IMR-90 (cell line): ENCODE measurements around the gene CHD3.

Experiments
- BHLHE40 ChIP-seq: fragments of 150-350 bp; IDR thresholded peaks from 2 replicates; pipeline ENCODE4 v1.6.1; 2016; ENCODE audit warnings: mild to moderate bottlenecking, low read depth, low read length
- CEBPB ChIP-seq: IDR thresholded peaks from 2 replicates; pipeline ENCODE4 v1.6.1; 2012; ENCODE audit warnings: low read depth, low read length, improper control_type of control experiment
- FOS ChIP-seq: fragments of 150-350 bp; IDR thresholded peaks from 2 replicates; pipeline ENCODE4 v1.6.1; 2016; ENCODE audit warnings: low read depth, low read length
- MAFK ChIP-seq: IDR thresholded peaks from 2 replicates; pipeline ENCODE4 v1.6.1; 2012; ENCODE audit warnings: low read depth, low read length, improper control_type of control experiment
- MAZ ChIP-seq: IDR thresholded peaks from 2 replicates; pipeline ENCODE4 v1.6.1; 2012; ENCODE audit warnings: low read depth, mild to moderate bottlenecking, low read length, improper control_type of control experiment, moderate library complexity, borderline replicate concordance
- POLR2A ChIP-seq: IDR thresholded peaks from 2 replicates; pipeline ENCODE4 v1.6.1; 2012; ENCODE audit warnings: mild to moderate bottlenecking, low read depth, low read length
- RAD21 ChIP-seq: IDR thresholded peaks from 2 replicates; pipeline ENCODE4 v1.6.1; 2012; ENCODE audit warnings: low read length, improper control_type of control experiment
- RFX5 ChIP-seq: IDR thresholded peaks from 2 replicates; pipeline ENCODE4 v1.8.0; 2012; ENCODE audit warnings: low read depth, mild to moderate bottlenecking, low read length, moderate library complexity
- SMC3 ChIP-seq: fragments of 150-350 bp; IDR thresholded peaks from 2 replicates; pipeline ENCODE4 v1.6.1; 2016; ENCODE audit warnings: low read depth, mild to moderate bottlenecking, antibody characterized with exemption, low read length, moderate library complexity
- TF ChIP-seq, protein P1 (sequence below): conservative IDR thresholded peaks from 2 replicates; pipeline ENCODE4 v1.5.1; 2012; ENCODE audit warnings: mild to moderate bottlenecking, low read depth, low read length, improper control_type of control experiment
- TF ChIP-seq, protein P2 (sequence below): fragments of 150-350 bp; IDR thresholded peaks from 2 replicates; pipeline ENCODE4 v1.6.1; 2016; ENCODE audit warnings: low read depth, mild to moderate bottlenecking, low read length, moderate library complexity, borderline replicate concordance
- TF ChIP-seq, protein P3 (sequence below): fragments of 150-350 bp; IDR thresholded peaks from 2 replicates; pipeline ENCODE4 v1.6.1; 2017; ENCODE audit warnings: mild to moderate bottlenecking, antibody characterized with exemption, low read length, low read depth

DNA sequence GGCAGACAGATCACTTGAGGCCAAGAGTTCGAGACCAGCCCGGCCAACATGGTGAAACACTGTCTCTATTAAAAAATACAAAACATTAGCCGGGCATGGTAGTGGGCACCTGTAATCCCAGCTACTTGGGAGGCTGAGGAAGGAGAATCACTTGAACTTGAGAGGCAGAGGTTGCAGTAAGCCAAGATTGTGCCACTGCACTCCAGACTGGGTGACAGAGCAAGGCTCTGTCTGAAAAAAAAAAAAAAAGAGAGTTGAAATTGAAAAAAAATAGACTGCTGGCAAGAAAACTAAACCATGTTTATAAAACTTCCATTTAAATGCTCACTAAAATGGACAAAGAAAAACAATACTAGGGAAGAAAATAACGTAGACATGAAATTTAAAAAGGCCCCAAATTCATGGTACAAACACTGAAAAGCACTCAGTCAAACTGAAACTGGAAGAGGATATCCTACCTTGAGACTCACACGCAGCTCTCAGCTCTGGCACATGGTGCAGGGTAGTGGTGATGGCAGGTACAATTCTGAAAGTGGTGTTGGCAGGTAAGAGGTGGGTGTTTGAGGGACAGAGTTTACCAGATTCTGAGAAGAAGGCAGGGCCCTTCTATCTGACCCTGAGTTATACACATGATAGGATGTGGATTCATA, 62.7 kb downstream of the CHD3 start:
- TF ChIP-seq RFX5: no peak
- TF ChIP-seq, protein P1, sequence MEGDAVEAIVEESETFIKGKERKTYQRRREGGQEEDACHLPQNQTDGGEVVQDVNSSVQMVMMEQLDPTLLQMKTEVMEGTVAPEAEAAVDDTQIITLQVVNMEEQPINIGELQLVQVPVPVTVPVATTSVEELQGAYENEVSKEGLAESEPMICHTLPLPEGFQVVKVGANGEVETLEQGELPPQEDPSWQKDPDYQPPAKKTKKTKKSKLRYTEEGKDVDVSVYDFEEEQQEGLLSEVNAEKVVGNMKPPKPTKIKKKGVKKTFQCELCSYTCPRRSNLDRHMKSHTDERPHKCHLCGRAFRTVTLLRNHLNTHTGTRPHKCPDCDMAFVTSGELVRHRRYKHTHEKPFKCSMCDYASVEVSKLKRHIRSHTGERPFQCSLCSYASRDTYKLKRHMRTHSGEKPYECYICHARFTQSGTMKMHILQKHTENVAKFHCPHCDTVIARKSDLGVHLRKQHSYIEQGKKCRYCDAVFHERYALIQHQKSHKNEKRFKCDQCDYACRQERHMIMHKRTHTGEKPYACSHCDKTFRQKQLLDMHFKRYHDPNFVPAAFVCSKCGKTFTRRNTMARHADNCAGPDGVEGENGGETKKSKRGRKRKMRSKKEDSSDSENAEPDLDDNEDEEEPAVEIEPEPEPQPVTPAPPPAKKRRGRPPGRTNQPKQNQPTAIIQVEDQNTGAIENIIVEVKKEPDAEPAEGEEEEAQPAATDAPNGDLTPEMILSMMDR: no peak
- TF ChIP-seq FOS: no peak
- TF ChIP-seq, protein P2, sequence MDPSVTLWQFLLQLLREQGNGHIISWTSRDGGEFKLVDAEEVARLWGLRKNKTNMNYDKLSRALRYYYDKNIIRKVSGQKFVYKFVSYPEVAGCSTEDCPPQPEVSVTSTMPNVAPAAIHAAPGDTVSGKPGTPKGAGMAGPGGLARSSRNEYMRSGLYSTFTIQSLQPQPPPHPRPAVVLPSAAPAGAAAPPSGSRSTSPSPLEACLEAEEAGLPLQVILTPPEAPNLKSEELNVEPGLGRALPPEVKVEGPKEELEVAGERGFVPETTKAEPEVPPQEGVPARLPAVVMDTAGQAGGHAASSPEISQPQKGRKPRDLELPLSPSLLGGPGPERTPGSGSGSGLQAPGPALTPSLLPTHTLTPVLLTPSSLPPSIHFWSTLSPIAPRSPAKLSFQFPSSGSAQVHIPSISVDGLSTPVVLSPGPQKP: no peak
- no peak for TF ChIP-seq POLR2A
- no peak for TF ChIP-seq RAD21
- TF ChIP-seq SMC3: no peak
- no peak for TF ChIP-seq MAZ
- no peak for TF ChIP-seq MAFK
- TF ChIP-seq BHLHE40: no peak
- no peak for TF ChIP-seq CEBPB
- TF ChIP-seq, protein P3, sequence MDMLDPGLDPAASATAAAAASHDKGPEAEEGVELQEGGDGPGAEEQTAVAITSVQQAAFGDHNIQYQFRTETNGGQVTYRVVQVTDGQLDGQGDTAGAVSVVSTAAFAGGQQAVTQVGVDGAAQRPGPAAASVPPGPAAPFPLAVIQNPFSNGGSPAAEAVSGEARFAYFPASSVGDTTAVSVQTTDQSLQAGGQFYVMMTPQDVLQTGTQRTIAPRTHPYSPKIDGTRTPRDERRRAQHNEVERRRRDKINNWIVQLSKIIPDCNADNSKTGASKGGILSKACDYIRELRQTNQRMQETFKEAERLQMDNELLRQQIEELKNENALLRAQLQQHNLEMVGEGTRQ: no peak
